Parietal lobe (tissue), 1 donor: ENCODE measurements around the gene LACRT. TPM values are rescaled to one million over a fixed set of nuclear protein-coding genes. Genes with fewer than 3 reads are reported as not detected.

Source experiments
- total RNA-seq: library from RNA; depleted of rRNA; stranded (reverse); fragments of >200 nt; gene quantifications from one replicate; pipeline ENCODE4 v1.2.3, GENCODE V29; 2014

Gene LACRT, protein sequence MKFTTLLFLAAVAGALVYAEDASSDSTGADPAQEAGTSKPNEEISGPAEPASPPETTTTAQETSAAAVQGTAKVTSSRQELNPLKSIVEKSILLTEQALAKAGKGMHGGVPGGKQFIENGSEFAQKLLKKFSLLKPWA
- not detected for total RNA-seq

GRCh38 chr12:54634795-54635194 lies at the start of gene LACRT:
Gene LACRT (minus strand): TSS chr12:54634895. CDS start chr12:54634841, 54 bp downstream.

DNA sequence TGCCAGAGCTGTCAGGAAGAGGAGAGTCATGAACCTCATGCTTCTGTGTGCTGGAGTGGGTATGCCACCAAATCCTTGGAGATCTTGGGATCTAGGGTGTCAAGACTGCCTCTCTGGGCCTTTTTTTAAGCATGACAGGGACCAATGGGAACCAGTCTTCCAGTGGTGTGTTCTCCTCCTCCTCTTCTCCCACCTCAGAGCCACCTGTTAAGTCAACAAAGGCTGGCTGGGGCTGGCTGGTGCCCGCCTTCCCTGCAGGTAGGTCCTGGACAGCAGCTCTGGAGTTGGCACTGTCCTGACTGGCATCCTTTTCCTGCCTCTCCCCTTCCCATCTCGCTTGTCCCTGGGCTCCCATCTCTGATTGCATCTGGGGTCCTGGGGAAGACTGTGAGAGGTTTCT lies 13.6 kb upstream of the LACRT start, which contains the start of gene DCD:
Gene DCD (minus strand): TSS at position 101 of the 400 bp plus-strand sequence. CDS start 62 bp downstream, at position 39.

DNA sequence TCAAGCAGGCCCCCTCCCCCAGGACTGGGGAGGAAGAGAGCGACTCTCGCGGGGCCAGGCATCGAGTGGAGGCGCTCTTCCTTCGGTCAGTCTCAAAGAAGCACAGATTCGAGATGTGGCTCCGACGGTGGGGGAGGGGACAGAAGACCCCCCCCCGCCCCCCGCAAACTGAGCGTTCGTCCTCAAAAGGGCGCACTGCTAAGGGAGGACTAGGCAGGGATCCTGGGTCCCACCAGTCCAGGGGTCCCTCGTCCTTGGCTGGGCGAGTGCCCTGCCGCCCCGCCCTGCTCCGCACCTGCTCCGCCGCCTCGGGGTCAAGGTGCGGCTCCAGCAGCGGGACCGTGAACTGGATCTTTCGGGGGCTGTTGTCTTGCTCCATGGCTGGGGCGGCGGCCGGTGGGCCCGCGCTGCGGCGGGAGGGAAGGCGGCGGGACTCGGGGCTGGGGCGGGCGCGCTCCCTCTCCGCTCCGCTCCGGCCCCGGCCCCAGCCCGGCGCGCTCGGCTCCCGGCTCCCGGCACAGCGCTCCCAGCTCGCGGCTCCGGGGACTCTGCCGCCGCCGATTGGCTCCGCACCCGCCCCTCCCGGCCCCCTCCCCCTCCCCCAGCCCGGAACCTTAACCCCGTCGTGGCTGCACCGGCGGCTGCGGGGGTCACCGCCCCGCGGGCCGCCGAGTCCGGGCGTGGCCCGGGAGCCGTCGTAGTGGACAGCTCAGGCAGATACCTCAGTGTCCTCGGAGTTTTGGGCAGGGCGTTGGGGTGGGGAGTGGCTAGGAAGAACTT lies 46.4 kb downstream of the LACRT start, which contains the start of gene PPP1R1A:
Gene PPP1R1A (minus strand): TSS at position 550 of the 780 bp plus-strand sequence. CDS start 171 bp downstream, at position 379.

Other genes with a start within 250 kb of the LACRT start
- 5.0 TPM for gene ITGA5, start 215.6 kb downstream of the LACRT start, total RNA-seq
- gene GTSF1, start 161.3 kb downstream of the LACRT start, total RNA-seq = not detected
- 3.8 TPM for gene NCKAP1L, start 137.1 kb downstream of the LACRT start, total RNA-seq
- gene PDE1B, start 85.3 kb downstream of the LACRT start, total RNA-seq = 8.1 TPM
- 10.0 TPM for gene PPP1R1A, start 46.2 kb downstream of the LACRT start, total RNA-seq
- gene DCD, start 13.5 kb upstream of the LACRT start, total RNA-seq = not detected
- not detected for gene MUCL1, start 219.6 kb upstream of the LACRT start, total RNA-seq